GM18499 (cell line): ENCODE data around the gene TGM1.

Experiments used
- ATAC-seq: cut with Tn5 transposase; IDR thresholded peaks from one replicate; pipeline ENCODE4 v1.9.1; 2021; ENCODE audit warnings: moderate number of reproducible peaks; ENCODE audit not compliant: insufficient read depth, unreplicated experiment

The TGM1 gene

GRCh38 chr14:24262821-24263733 lies at the start of gene TGM1:
Gene TGM1 (minus strand): TSS chr14:24263177. CDS start chr14:24262352, 825 bp downstream.
- no peak for ATAC-seq

- no peak for ATAC-seq
Measured at GRCh38 chr14:24311837-24312615, 49.0 kb upstream of the TGM1 start.

- peak; percentile 44 for ATAC-seq
Measured at GRCh38 chr14:24310646-24311604, 47.9 kb upstream of the TGM1 start, which contains the start of gene LTB4R. Gene LTB4R (plus strand): TSS chr14:24311502. CDS start chr14:24315652, 4,150 bp downstream.

- ATAC-seq = no peak
Measured at GRCh38 chr14:24310265-24310645, 47.3 kb upstream of the TGM1 start.

- ATAC-seq = no peak
Measured at GRCh38 chr14:24309538-24310264, 46.7 kb upstream of the TGM1 start, which contains the start of gene LTB4R2. Gene LTB4R2 (plus strand): TSS chr14:24310140. CDS start chr14:24310665, 525 bp downstream.

- no peak for ATAC-seq
Measured at GRCh38 chr14:24308342-24309124, 45.6 kb upstream of the TGM1 start.

- ATAC-seq = no peak
Measured at GRCh38 chr14:24307575-24308341, 44.8 kb upstream of the TGM1 start, which contains the start of gene CIDEB. Gene CIDEB (minus strand): TSS chr14:24307977. CDS start chr14:24307858, 119 bp downstream.

GRCh38 chr14:24307156-24307574 lies 44.2 kb upstream of the TGM1 start:
- no peak for ATAC-seq

GRCh38 chr14:24304019-24304387 lies 41.0 kb upstream of the TGM1 start:
- ATAC-seq = no peak

GRCh38 chr14:24300326-24300980 lies 37.5 kb upstream of the TGM1 start:
- ATAC-seq = no peak

- peak; percentile 42 for ATAC-seq
Measured at GRCh38 chr14:24299255-24300191, 36.5 kb upstream of the TGM1 start, which contains the start of the genes DHRS1 and NOP9. Gene DHRS1 (minus strand): TSS chr14:24299780. CDS start chr14:24299106, 674 bp downstream. Gene NOP9 (plus strand): TSS chr14:24299850. CDS start chr14:24299955, 105 bp downstream.

- ATAC-seq = peak; percentile 2
Measured at GRCh38 chr14:24298892-24299254, 35.9 kb upstream of the TGM1 start.

GRCh38 chr14:24297190-24297964 lies 34.4 kb upstream of the TGM1 start:
- no peak for ATAC-seq

GRCh38 chr14:24296341-24297157 lies 33.6 kb upstream of the TGM1 start:
- peak; percentile 69 for ATAC-seq
